ENCODE data around the gene CLK2. TPM values are rescaled to one million over a fixed set of nuclear protein-coding genes. Genes with fewer than 3 reads are reported as not detected.

The CLK2 gene
- total and polyA plus RNA-seq, 9 of the 15 experiments (the other 6 are each of a cell fraction or from before 2014, with no cell fraction given): 13.5 to 81.4 (median 39.6) TPM

GRCh38 chr1:155241841-155242264 lies 31.5 kb downstream of the CLK2 start:
- DNase-seq (ENCODE audit: extremely low read depth in 1 of 4, low spot score in 3 of 4): peak in 2 of 4 experiments; percentile 11 to 24
- ATAC-seq: no peak
- BruUV-seq (replicated peaks): no TSS peak
- ChIA-PET POLR2A (interaction anchor here (0.6 to 0.7 kb wide), 2 partner anchors 78 to 592 kb away, joined by 4 read pairs; no protein-coding TSS in a partner anchor), CTCF (ENCODE audit: low intra/inter-chr PET ratio) (interaction anchor here (0.6 kb wide), 1 partner anchor 37 kb away, joined by 4 read pairs; no protein-coding TSS in a partner anchor)
- Histone ChIP-seq H3K9me1 (ENCODE audit: control insufficient read depth, insufficient read depth, low read length) (no peaks in the 10 kb centered on the region), H3K36me3 (ENCODE audit: control insufficient read depth, insufficient read depth, low read length) (peaks cover 4% of the 10 kb centered on the region; the same call in 1 of the 3 replicates), H2AFZ (ENCODE audit: low read depth, low read length) (peak overlapping the region; percentile 80), H3K4me3 (no peak overlapping the region), H3K9me3 (replicated peaks; ENCODE audit: control insufficient read depth, insufficient read depth, low read depth, low read length) (no peaks in the 10 kb centered on the region), H3K9ac (ENCODE audit: insufficient read depth in 1 of 2, low read depth in 2 of 2, low read length in 2 of 2) (peak overlapping the region in 1 of 2 experiments; percentile 1; a peak in 1 of 4 replicates), H3K27ac (ENCODE audit: extremely low read depth, low read depth, low read length) (no peak overlapping the region; the same call in 2 of the 3 replicates), H3K4me2 (ENCODE audit: insufficient read depth, low read length) (peak overlapping the region; percentile 26), H3K4me1 (replicated peaks in 1 of 2; ENCODE audit: control insufficient read depth in 2 of 2, insufficient read depth in 2 of 2, low read length in 2 of 2) (peaks cover 17 to 19% of the 10 kb centered on the region in 2 experiments), H4K20me1 (replicated peaks; ENCODE audit: control insufficient read depth, insufficient read depth, low read length) (no peaks in the 10 kb centered on the region), H3K27me3 (ENCODE audit: control insufficient read depth in 2 of 2, insufficient read depth in 2 of 2, low read length in 2 of 2) (no peaks in the 10 kb centered on the region), H3K79me2 (ENCODE audit: control insufficient read depth, insufficient read depth, low read length) (peaks cover 14% of the 10 kb centered on the region; the same call in 2 of the 3 replicates)
- in situ Hi-C loops (cut with MboI): no loop called here
- intact Hi-C loops (cut with micrococcal nuclease): no loop called here
- 33% methylated on average over 4 of the region's 4 CpGs for WGBS (ENCODE audit: insufficient coverage, low coverage, missing lambda C conversion rate)
- no peak for FAIRE-seq
- TF ChIP-seq NFRKB (IDR thresholded peaks at IDR 0.05; ENCODE audit: low read depth): no peak
- peak; percentile 32; the same call in 1 of the 2 replicates for TF ChIP-seq SMARCA5 (IDR thresholded peaks at IDR 0.05)
- TF ChIP-seq ZNF121 (CRISPR knock-in tag; conservative IDR thresholded peaks at IDR 0.05): peak; percentile 48; the same call in 1 of the 2 replicates
- TF ChIP-seq ZNF583 (CRISPR knock-in tag; IDR thresholded peaks at IDR 0.05): peak; percentile 18; the same call in 1 of the 2 replicates
- 0 out of 2 replicates have a peak, but pooled peaks have one; percentile 13 for TF ChIP-seq USF1 (CRISPR knock-in tag; IDR thresholded peaks at IDR 0.05)
- peak; percentile 82 for TF ChIP-seq RBM25 (IDR thresholded peaks at IDR 0.05; ENCODE audit: low read depth, low read length, severe bottlenecking)
- TF ChIP-seq ATF3 (IDR thresholded peaks at IDR 0.05): peak; percentile 43; the same call in 1 of the 2 replicates
- TF ChIP-seq ATF3 (CRISPR knock-in tag; conservative IDR thresholded peaks at IDR 0.05): no peak
- TF ChIP-seq BCOR (IDR thresholded peaks at IDR 0.05): peak; percentile 94
- TF ChIP-seq EP300 (IDR thresholded peaks at IDR 0.05; ENCODE audit: low read length): no peak
- 0 out of 2 replicates have a peak, but pooled peaks have one; percentile 43 for TF ChIP-seq TCF7 (IDR thresholded peaks at IDR 0.05; ENCODE audit: borderline replicate concordance)
- TF ChIP-seq NBN (IDR thresholded peaks at IDR 0.05; ENCODE audit: low read depth): no peak
- 0 out of 2 replicates have a peak, but pooled peaks have one; percentile 26 for TF ChIP-seq REST (IDR thresholded peaks at IDR 0.05; ENCODE audit: borderline replicate concordance)
- TF ChIP-seq REST (CRISPR knock-in tag; IDR thresholded peaks at IDR 0.05; ENCODE audit: low read depth): no peak
